Measurements from ENCODE around the gene CCDC12. TPM values are rescaled to one million over a fixed set of nuclear protein-coding genes. Genes with fewer than 3 reads are reported as not detected.

CCDC12 gene
- total RNA-seq, 6 experiments from 2014 or later = 14.6 to 24.2 (median 17.0) TPM

DNA sequence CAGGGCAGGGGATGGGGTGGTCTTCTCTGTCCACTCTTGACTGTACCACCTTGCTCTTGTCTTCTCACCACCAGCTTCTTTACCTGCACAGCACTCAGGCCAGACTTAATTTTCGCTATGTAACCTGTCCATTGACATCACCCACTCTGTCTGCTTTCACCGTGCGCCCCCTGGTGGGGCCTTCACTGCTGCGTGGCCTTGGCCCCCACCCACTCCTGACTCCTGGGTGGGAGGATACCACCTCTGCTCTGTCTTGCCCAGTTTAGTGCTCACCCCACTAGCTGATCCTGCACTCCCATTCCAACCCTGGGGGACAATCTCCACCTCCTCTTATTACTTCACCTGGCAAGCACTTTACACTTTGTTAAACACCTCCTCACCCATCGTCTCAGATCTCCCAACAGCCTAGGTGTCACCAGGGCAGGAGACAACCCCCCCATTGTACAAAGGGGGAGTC, 81.3 kb downstream of the CCDC12 start:
- Histone ChIP-seq H3K36me3 (no peaks in the 10 kb centered on the region), H3K9me3 (no peaks in the 10 kb centered on the region), H3K4me3 (no peak overlapping the region), H3K27ac (no peak overlapping the region), H3K4me1 (peaks cover 0 to 6% (median 2%) of the 10 kb centered on the region in 4 donors), H3K27me3 (no peaks in the 10 kb centered on the region)
- peak; percentile 77 to 81 (median 79) for DNase-seq
- 10% methylated on average over 5 of the region's 5 CpGs for WGBS (ENCODE audit: insufficient coverage, low coverage, low lambda C conversion rate, missing lambda C conversion rate)
- intact Hi-C loops (cut with DNase I) = loop anchor here in 1 of 2 donors (5.0 kb wide), 1 partner anchor 33 kb away; the partner anchor contains the start of gene MYL3
- ATAC-seq = peak; percentile 65 to 79 (median 76)
- TF ChIP-seq CTCF (IDR thresholded peaks at IDR 0.05) = peak; percentile 83 to 88 (median 87)
- no peak for TF ChIP-seq POLR2A (IDR thresholded peaks at IDR 0.05)

- H3K27ac ChIP-seq = no peak overlapping the region
- WGBS (ENCODE audit: insufficient coverage, low coverage, low lambda C conversion rate, missing lambda C conversion rate) = 73% methylated on average over 2 of the region's 6 CpGs
- ATAC-seq (no peak), DNase-seq (no peak)
- no peak overlapping the region for H3K4me3 ChIP-seq
- H3K9me3 ChIP-seq = no peaks in the 10 kb centered on the region
- TF ChIP-seq POLR2A (IDR thresholded peaks at IDR 0.05) = no peak
- no peak for TF ChIP-seq CTCF (IDR thresholded peaks at IDR 0.05)
- no peaks in the 10 kb centered on the region for H3K36me3 ChIP-seq
- H3K27me3 ChIP-seq = no peaks in the 10 kb centered on the region
- intact Hi-C loops (cut with DNase I) = no loop called here
- H3K4me1 ChIP-seq = peaks cover 0 to 6% (median 2%) of the 10 kb centered on the region in 4 donors
These were observed 82.3 kb downstream of the CCDC12 start for GRCh38 chr3:46894256-46894655.

DNA sequence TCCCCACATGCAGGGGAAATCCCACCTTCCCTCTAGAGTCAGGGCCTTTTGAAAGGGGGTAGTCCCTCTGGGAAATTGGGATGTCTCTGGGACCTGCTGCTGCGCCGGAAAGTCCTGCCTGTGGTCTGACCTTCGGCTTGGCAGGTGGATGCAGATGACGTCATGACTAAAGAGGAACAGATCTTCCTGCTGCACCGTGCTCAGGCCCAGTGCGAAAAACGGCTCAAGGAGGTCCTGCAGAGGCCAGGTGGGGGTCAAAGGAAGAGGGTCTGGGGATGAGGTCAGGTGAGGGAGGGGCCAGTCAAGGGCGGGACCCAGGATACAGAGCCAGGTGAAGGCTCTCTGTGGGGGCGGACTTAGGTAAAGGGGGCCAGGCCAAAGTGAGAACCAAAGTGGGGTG, 82.8 kb downstream of the CCDC12 start:
- intact Hi-C loops (cut with DNase I) = no loop called here
- H3K9me3 ChIP-seq = no peaks in the 10 kb centered on the region
- H3K4me1 ChIP-seq = peaks cover 0 to 6% (median 2%) of the 10 kb centered on the region in 4 donors
- no peaks in the 10 kb centered on the region for H3K36me3 ChIP-seq
- no peak for TF ChIP-seq CTCF (IDR thresholded peaks at IDR 0.05)
- TF ChIP-seq POLR2A (IDR thresholded peaks at IDR 0.05) = no peak
- H3K27ac ChIP-seq = no peak overlapping the region
- H3K4me3 ChIP-seq = no peak overlapping the region
- 48% methylated on average over 8 of the region's 9 CpGs for WGBS (ENCODE audit: insufficient coverage, low coverage, low lambda C conversion rate, missing lambda C conversion rate)
- ATAC-seq (no peak), DNase-seq (peak in 1 of 3 donors; percentile 31)
- no peaks in the 10 kb centered on the region for H3K27me3 ChIP-seq

DNA sequence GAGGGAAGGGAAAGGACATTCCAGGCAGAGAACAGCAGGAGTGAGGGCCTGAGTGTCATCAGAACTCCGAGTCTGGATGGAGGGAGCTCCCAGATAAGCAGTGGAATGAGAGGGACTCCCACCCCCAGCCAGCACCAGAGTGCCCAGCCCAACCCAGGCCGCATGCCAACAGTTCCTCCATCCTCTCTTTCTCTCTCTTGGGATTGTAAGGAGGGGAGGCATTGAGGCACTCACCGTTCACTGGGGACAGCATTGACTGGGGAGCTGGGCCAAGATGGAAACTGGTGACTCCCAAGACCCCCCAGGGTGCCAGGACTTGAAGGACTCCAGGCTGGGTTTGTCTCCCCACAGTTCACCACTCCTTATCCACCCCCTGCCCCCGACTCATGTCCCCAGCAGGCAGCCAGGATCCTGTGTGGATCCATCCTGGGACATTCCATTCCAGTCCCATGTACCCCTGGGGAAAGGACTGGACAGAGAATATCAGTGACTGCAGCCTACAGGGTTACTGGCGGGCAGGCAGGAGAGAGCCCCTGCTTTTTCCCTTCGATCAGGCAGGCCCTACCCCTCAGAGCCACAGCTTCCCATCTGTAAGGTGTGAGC, 83.3 kb downstream of the CCDC12 start:
- peak in 1 of 3 donors; percentile 41 for DNase-seq

More for the DNA sequence above, 83.3 kb downstream of the CCDC12 start:
- H3K4me3 ChIP-seq = no peak overlapping the region
- no peaks in the 10 kb centered on the region for H3K36me3 ChIP-seq
- TF ChIP-seq CTCF (IDR thresholded peaks at IDR 0.05) (no peak), POLR2A (IDR thresholded peaks at IDR 0.05) (no peak)
- H3K27me3 ChIP-seq = no peaks in the 10 kb centered on the region
- H3K9me3 ChIP-seq = no peaks in the 10 kb centered on the region
- WGBS (ENCODE audit: insufficient coverage, low coverage, low lambda C conversion rate, missing lambda C conversion rate) = 80% methylated on average over 1 of the region's 6 CpGs
- ATAC-seq = no peak
- no peak overlapping the region for H3K27ac ChIP-seq
- peaks cover 0 to 6% (median 2%) of the 10 kb centered on the region in 4 donors for H3K4me1 ChIP-seq
- intact Hi-C loops (cut with DNase I) = no loop called here
